ENCODE results near the gene COL23A1. TPM values are rescaled to one million over a fixed set of nuclear protein-coding genes. Genes with fewer than 3 reads are reported as not detected.
"Not testable (repeated sequence)": the region's sequence is repeated elsewhere in the genome, so short reads cannot be mapped to it uniquely, and the experiment has no call there.

The COL23A1 gene
- total RNA-seq, 2 donors from 2014 or later = 2.0 to 3.0 TPM

- intact Hi-C loops (cut with DNase I) = no loop called here
- DNase-seq (ENCODE audit: low spot score) = no peak
Observed at GRCh38 chr5:178201221-178201926, 388.8 kb downstream of the COL23A1 start.

GRCh38 chr5:178199581-178200434 lies 390.4 kb downstream of the COL23A1 start:
- no peak for DNase-seq (ENCODE audit: low spot score)
- intact Hi-C loops (cut with DNase I) = no loop called here

GRCh38 chr5:178198706-178199105 lies 391.5 kb downstream of the COL23A1 start:
- intact Hi-C loops (cut with DNase I) = no loop called here
- DNase-seq (ENCODE audit: low spot score) = no peak

DNA sequence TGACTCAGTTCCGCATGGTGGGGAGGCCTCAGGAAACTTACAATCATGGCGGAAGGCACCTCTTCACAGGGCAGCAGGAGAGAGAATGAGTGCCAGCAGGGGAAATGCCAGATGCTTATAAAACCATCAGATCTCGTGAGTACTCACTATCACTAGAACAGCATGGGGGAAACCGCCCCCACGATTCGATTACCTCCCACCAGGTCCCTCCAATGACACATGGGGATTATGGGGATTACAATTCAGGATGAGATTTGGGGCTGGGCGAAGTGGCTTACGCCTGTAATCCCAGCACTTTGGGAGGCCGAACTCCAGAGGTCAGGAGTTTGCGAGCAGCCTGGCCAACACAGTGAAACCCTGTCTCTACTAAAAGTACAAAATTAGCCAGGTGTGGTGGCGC lies 392.0 kb downstream of the COL23A1 start:
- DNase-seq (ENCODE audit: low spot score); intact Hi-C loops (cut with DNase I): not testable (repeated sequence)

DNA sequence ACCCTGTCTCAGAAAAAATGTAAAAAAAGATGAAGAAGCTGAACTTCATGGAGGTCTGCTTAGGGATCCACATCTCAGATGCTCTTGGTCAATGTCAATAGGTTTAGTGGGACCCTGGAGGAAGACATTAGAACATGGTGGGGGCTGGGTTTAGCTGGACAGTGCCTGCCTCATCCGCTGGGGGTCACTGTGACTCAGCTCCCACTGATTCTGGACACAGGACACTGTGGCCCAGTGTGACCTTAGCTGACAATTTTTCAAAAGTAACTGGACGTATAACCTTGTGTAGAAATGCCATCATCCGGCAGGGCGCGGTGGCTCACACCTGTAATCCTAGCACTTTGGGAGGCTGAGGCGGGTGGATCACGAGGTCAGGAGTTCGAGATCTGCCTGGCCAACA lies 393.2 kb downstream of the COL23A1 start:
- intact Hi-C loops (cut with DNase I) = no loop called here

GRCh38 chr5:178196281-178196812 lies 393.8 kb downstream of the COL23A1 start:
- intact Hi-C loops (cut with DNase I) = no loop called here
- DNase-seq (ENCODE audit: low spot score) = no peak

More for the DNA sequence above, 393.2 kb downstream of the COL23A1 start:
- no peak for DNase-seq (ENCODE audit: low spot score)

GRCh38 chr5:178194026-178194425 lies 396.2 kb downstream of the COL23A1 start:
- intact Hi-C loops (cut with DNase I) = no loop called here
- no peak for DNase-seq (ENCODE audit: low spot score)

DNA sequence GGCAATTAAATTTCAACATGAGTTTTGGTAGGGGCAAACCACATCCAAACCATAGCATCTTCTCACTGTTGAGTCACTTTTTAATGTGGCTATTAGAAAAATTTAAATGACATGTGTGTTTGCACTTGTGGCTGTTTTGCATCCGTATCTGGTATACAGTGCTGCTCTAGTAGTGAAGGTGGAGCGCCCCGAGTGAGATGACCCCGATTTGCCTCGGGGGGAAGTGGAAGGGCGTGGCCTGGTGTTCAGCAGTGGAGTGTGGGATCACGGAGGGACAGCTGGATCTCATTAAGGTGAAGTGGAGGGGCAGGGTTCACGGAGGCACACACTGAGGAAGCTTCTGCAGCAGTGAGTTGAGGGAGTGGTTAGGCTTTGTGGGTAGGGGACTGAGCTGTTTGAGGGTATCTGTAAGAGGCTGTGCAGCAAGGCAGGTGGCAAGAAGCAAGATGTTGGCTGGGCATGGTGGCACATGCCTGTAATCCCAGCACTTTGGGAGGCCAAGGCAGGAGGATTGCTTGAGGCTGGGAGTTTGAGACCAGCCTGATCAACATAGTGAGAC lies 396.9 kb downstream of the COL23A1 start:
- intact Hi-C loops (cut with DNase I) = no loop called here
- DNase-seq (ENCODE audit: low spot score) = no peak

GRCh38 chr5:178192787-178193186 lies 397.4 kb downstream of the COL23A1 start:
- intact Hi-C loops (cut with DNase I) = no loop called here
- DNase-seq (ENCODE audit: low spot score) = no peak

DNA sequence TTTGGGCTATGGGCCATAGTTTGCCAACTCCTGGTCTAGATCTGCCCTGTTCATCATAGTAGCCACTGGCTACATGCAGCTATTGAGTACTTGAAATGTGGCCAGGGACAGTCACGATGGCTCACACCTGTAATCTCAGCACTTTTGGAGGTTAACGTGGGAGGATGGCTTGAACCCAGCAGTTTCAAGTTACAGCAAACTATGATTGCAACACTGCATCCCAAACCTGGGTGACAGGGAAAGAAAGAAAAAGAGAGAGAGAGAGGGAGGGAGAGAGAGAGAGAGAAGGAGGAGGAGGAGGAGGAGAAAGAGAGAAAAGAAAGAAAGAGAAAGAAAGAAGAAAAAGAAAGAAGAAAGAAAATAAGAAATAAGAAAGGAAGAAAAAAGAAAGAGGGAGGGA lies 397.9 kb downstream of the COL23A1 start:
- intact Hi-C loops (cut with DNase I) = no loop called here
- no peak for DNase-seq (ENCODE audit: low spot score)

DNA sequence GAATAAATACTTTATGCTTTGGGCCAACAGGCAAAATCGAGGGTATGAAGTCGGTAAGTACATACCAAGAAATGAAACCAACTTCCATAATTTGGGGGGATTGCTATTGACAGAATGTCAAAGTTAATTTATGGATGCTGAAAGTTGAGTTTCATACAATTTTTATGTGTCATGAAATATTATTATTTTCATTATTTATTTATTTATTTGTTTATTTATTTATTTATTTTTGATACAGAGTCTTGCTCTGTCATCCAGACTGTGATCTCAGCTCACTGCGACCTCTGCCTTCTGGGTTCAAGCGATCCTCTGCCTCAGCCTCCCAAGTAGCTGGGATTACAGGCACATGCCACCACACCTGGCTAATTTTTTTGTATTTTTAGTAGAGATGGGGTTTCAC lies 398.5 kb downstream of the COL23A1 start:
- no peak for DNase-seq (ENCODE audit: low spot score)
- intact Hi-C loops (cut with DNase I) = no loop called here

DNA sequence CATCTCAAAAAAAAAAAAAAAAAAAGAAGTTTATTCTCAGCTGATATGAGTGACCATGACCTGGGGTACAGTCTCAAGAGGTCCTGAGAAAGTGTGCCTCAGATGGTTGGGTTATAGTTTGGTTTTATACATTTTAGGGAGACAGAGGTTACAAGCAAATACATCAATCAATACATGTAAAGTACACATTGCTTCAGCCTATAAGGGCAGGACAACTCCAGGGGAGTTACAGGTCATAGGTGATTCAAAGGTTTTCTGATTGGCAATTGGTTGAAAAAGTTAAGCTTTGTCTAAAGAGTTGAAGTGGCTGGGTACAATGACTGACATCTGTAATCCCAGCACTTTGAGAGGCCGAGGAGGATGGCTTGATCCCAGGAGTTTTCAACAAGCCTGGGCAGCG lies 400.8 kb downstream of the COL23A1 start:
- DNase-seq (ENCODE audit: low spot score) = no peak
- intact Hi-C loops (cut with DNase I) = no loop called here

Other genes starting within 250 kb of the COL23A1 start
- 10 to 100 TPM; 17.9 to 26.8 TPM for gene CLK4, start 36.7 kb upstream of the COL23A1 start, total RNA-seq
- 10 to 100 TPM; 11.1 to 14.2 TPM for gene ZNF354A, start 140.3 kb upstream of the COL23A1 start, total RNA-seq